ENCODE data around the gene BACE1-AS. TPM values are rescaled to one million over a fixed set of nuclear protein-coding genes. Genes with fewer than 3 reads are reported as not detected.

Gene BACE1-AS
- total RNA-seq, 1 experiment from 2014 or later, result 3.4 TPM

DNA sequence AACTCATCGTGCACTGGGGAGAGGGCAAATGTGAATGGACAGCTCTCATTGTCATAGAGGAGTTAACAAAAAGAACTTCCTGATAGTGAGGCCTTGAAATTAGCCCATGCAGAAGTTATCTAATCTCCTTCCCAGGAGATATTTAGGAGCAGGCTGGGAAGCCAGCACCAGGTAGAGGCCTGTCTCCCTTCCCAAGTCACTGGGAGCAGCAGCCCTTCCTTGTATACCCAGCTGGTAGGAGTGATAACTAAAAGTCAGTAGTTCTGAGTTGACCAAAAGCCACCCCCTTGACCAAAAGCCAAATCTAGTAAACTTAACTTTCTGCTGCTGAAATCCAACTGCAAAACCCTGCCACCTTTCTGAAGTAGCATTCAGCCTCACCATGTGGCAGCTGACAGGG, 1.4 kb upstream of the BACE1-AS start:
- DNase-seq (ENCODE audit: low read depth), result no peak

- no peak for DNase-seq (ENCODE audit: low read depth)
Measured at GRCh38 chr11:117292616-117293015, 1.5 kb downstream of the BACE1-AS start.

- no peak for DNase-seq (ENCODE audit: low read depth)
Measured at GRCh38 chr11:117295438-117296137, 4.4 kb downstream of the BACE1-AS start.

GRCh38 chr11:117296881-117297280, 5.7 kb downstream of the BACE1-AS start:
- DNase-seq (ENCODE audit: low read depth), result no peak

GRCh38 chr11:117298195-117298594, 7.0 kb downstream of the BACE1-AS start:
- no peak for DNase-seq (ENCODE audit: low read depth)

DNA sequence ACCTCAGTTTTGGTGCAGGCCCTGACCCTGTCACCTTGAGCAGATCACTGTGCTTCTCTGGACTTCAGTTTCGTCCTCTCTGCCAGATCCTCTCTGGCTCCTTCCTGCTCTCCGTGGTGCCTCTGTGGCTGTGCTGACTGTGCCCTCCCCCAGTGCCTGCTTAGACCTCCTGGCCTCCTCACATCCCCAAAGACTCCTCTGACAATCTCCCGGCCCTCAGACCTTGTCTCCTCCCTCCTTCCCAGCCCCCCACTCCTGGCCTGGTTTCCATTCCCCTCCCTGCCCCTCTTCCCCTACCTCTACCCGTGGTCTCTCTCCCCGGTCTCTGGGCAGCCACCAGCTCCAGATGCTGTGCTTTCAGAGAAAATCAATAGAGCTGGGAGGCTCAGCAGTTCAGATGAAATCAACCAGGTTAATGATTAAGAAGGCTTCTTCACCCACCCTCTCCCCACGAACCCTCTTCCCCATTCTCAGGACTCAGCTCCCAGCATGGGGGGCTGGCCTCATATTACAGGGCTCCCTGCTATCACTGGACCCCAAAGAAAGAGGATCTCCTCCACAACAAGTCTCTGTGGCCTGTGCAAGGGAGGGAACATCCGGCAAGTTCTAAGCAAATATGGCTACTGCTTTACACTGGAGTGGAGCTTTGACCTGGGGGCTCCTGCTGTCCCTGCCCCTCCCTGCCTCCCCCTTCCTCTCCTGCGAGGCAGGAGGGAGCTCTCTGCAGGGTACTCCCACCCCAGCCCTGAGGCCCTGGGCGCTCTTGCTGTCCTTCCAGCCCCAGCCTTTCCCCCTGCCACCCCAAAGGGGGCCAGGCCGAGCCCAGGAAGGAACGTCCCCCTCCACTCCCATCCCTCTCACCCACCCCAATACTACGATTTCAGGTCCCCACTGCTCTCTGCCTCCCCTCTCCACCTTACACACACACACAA, 8.5 kb downstream of the BACE1-AS start:
- no peak for DNase-seq (ENCODE audit: low read depth)

- DNase-seq (ENCODE audit: low read depth), result no peak
Measured at GRCh38 chr11:117300283-117300663, 9.1 kb downstream of the BACE1-AS start.

GRCh38 chr11:117300773-117301172, 9.6 kb downstream of the BACE1-AS start:
- no peak for DNase-seq (ENCODE audit: low read depth)

- DNase-seq (ENCODE audit: low read depth), result no peak
Measured at GRCh38 chr11:117302228-117302627, 11.1 kb downstream of the BACE1-AS start.

GRCh38 chr11:117303101-117303500, 12.0 kb downstream of the BACE1-AS start:
- DNase-seq (ENCODE audit: low read depth), result no peak

GRCh38 chr11:117303646-117304315, 12.6 kb downstream of the BACE1-AS start:
- no peak for DNase-seq (ENCODE audit: low read depth)

DNA sequence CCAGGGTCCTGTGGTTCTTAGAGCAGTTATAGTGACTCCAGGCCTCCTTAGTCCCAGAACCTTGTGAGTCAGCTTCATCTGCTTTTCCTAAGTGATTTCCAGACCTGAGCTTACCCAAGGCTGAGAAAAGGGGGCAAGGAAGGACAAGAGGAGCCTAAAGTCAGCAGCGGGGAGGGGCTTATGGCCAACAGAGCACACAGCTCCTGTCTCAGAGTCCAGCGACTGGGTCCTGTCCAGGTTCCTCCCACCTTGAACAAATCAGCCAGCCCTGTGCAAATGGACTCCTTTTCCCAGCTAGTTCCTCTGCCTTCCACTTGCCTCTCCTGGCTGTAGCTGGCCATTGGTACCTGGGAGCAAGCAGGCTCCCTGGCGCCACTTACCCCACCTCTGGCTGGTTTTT, 14.0 kb downstream of the BACE1-AS start:
- DNase-seq (ENCODE audit: low read depth), result no peak

- no peak for DNase-seq (ENCODE audit: low read depth)
Measured at GRCh38 chr11:117309310-117309709, 18.2 kb downstream of the BACE1-AS start.

DNA sequence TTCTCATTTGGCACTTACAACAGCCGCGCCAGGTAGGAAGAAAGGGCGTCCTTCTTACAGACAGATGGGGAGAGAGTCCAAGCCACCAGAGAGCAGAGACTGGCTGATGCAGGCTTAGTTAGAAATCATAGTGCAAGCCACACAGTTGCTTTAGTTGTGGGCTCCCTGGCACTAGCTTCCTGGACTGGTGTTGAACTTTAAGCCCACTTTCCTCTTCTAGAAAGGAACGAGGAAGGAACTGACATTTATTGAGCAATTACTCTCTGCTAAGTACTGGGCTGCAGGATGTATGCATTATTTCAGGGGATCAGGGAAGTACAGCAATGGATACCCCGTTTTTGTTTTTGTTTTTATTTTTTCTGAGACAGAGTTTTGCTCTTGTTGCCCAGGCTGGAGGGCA, 21.9 kb downstream of the BACE1-AS start:
- no peak for DNase-seq (ENCODE audit: low read depth)

DNA sequence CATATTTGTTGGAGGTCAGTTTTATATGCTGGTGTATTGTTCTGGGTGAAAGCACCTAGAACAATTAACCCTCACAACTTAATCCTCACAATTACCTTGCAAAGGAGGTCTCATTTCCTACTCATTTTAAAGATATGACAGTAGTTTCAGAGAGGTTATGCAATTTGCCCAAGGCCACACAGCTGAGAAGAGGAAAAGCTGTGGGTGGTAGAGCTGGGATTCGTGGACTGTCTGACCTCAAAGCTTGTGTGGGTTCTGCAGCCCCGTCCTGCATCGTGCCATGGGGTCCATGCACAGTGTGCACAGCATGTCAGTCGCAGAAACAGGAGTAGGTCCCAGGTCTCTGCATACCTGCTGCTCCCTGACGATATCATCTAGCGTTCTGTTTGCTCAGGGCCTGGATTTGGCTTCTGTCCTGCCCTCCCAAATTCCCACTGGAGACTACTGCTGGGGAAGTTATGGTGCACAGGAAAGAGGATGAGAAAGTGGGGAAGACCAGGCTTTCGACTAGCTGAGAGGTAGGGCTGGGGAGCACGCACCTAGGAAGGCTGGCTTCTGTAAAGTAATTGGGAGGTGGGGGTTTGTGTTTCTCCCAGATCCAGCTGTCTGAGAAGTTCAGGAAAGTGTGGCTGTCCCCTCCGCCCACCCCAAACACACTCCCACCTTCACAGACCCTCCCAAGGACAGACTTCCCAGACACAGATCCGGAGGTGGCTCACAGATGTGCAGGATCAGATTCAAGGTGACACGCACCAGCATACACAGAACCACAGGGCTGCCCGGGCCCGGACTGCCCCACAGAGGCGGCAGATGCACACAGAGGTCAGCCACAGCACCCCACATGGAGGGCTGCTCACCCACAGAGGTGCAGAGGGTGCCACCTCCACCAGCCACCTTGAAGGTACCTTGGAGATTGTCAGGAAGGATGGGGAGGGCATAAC, 23.0 kb downstream of the BACE1-AS start:
- DNase-seq (ENCODE audit: low read depth), result no peak

- peak; percentile 5 for DNase-seq (ENCODE audit: low read depth)
Measured at GRCh38 chr11:117314840-117315239, 23.7 kb downstream of the BACE1-AS start.

- peak; percentile 6 for DNase-seq (ENCODE audit: low read depth)
Measured at GRCh38 chr11:117315285-117316196, 24.4 kb downstream of the BACE1-AS start.

DNA sequence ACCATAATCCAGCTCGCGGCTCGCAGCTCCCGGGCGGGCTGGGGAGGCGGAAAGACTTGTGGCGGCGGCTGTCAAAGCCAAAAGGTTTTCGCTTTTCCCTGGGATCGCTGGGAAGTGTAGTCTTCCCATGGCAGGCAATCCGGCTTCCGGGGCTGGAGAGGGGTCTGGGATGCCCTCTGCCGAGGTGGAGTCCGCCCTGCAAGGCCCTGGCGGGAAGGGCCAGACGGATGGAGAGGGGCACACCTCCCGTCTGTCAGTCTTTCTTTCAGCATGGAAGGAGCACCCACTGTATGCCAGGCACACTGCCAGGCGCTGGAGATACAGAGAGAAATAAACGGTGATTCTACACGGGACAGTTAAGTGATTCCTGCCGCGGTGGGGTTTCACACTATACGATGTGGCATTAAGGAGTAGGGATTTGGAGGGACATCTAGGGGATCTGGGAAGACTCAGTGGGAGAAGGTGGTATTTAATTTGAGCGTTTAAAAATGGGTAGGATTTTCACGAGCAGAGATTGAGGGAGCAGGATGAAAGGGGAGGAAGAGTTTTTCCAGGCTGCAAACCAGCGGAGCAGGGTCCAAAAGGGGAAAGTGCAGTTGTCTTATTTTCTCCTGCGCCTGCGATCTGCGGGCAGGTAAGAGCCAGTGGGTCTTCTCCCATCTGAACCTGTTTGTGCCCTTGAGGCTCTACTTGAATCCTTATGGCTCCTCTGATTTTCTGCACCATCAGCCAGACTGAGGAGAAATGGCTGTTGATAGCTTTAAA, 25.2 kb downstream of the BACE1-AS start, which contains the start of gene BACE1:
Gene BACE1, minus strand, starts transcription at position 60 of the 765 bp plus-strand sequence. CDS start 461 bp downstream, outside the sequence.
- DNase-seq (ENCODE audit: low read depth), result peak; percentile 87

- no peak for DNase-seq (ENCODE audit: low read depth)
Measured at GRCh38 chr11:117318738-117319137, 27.6 kb downstream of the BACE1-AS start.

Data from LHCN-M2 (cell line).